Measurements from ENCODE around the gene C9orf50.
"Not testable (repeated sequence)": the region's sequence is repeated elsewhere in the genome, so short reads cannot be mapped to it uniquely, and the experiment has no call there.

Gene C9orf50

GRCh38 chr9:129596541-129597331 lies 24.2 kb downstream of the C9orf50 start:
- Mint-ChIP-seq H3K27me3 (peaks cover 1% of the 10 kb centered on the region), H3K4me1 (peaks cover 14% of the 10 kb centered on the region), H3K27ac (no peak overlapping the region), H3K4me3 (no peak overlapping the region), H3K9me3 (no peaks in the 10 kb centered on the region), H3K36me3 (no peaks in the 10 kb centered on the region)

GRCh38 chr9:129595903-129596540 lies 24.9 kb downstream of the C9orf50 start:
- Mint-ChIP-seq H3K4me1 (peaks cover 14% of the 10 kb centered on the region), H3K9me3 (no peaks in the 10 kb centered on the region), H3K27me3 (peaks cover 1% of the 10 kb centered on the region), H3K4me3 (no peak overlapping the region), H3K27ac (no peak overlapping the region), H3K36me3 (no peaks in the 10 kb centered on the region)

GRCh38 chr9:129595311-129595741 lies 25.6 kb downstream of the C9orf50 start:
- peaks cover 14% of the 10 kb centered on the region for H3K4me1 Mint-ChIP-seq
- peaks cover 1% of the 10 kb centered on the region for H3K27me3 Mint-ChIP-seq
- no peaks in the 10 kb centered on the region for H3K9me3 Mint-ChIP-seq
- H3K36me3 Mint-ChIP-seq = no peaks in the 10 kb centered on the region
- no peak overlapping the region for H3K27ac Mint-ChIP-seq
- H3K4me3 Mint-ChIP-seq = no peak overlapping the region

DNA sequence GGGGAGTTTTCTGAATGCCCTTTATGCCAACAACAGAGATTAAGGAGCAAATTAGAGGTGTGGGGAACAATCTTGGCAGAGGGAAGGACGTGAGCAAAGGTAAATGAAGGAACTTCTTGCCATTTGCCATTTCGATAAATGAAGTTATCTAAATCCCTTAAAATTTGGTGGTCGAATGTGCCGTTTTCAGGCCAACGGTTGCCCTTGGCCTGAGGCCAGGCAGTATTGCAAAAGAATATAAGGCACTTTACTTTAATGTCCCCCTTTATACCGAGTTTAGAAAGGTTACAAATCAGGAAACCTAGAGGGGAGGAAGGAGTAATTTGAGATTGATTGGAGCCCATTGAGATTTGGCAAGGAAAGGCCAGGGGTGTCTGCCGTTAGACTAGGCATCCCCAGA lies 26.3 kb downstream of the C9orf50 start:
- no peak overlapping the region for H3K27ac Mint-ChIP-seq
- H3K4me1 Mint-ChIP-seq = peaks cover 14% of the 10 kb centered on the region
- no peak overlapping the region for H3K4me3 Mint-ChIP-seq
- no peaks in the 10 kb centered on the region for H3K36me3 Mint-ChIP-seq
- peaks cover 1% of the 10 kb centered on the region for H3K27me3 Mint-ChIP-seq
- H3K9me3 Mint-ChIP-seq = no peaks in the 10 kb centered on the region

- not testable (repeated sequence) for H3K36me3 Mint-ChIP-seq, H3K27me3 Mint-ChIP-seq, H3K4me3 Mint-ChIP-seq, H3K4me1 Mint-ChIP-seq, H3K27ac Mint-ChIP-seq, H3K9me3 Mint-ChIP-seq
These were observed 28.1 kb downstream of the C9orf50 start for GRCh38 chr9:129592790-129593189.

- peaks cover 5% of the 10 kb centered on the region for H3K4me1 Mint-ChIP-seq
- no peak overlapping the region for H3K4me3 Mint-ChIP-seq
- no peaks in the 10 kb centered on the region for H3K9me3 Mint-ChIP-seq
- H3K27me3 Mint-ChIP-seq = no peaks in the 10 kb centered on the region
- H3K36me3 Mint-ChIP-seq = no peaks in the 10 kb centered on the region
- H3K27ac Mint-ChIP-seq = no peak overlapping the region
These were observed 29.0 kb downstream of the C9orf50 start for GRCh38 chr9:129591916-129592315.

DNA sequence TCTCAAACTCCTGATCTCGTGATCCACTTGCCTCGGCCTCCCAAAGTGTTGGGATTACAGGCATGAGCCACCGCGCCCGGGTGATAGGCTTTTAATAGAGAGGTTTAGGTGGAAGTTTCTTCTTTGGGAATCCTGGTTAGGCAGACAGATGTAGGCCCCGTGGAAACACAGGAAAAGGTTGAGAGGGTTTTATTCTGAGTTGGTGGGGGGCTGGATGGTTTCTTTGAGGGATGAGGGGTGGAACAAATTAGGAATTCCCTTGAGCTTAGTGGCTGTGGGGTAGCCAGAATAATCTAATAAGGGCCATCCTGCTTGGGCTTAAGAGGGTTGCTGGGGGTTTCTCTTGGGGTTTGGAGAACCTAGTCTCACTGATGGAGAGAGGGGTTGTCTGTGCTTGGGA lies 30.4 kb downstream of the C9orf50 start:
- H3K4me1 Mint-ChIP-seq = no peaks in the 10 kb centered on the region
- no peaks in the 10 kb centered on the region for H3K27me3 Mint-ChIP-seq
- H3K9me3 Mint-ChIP-seq = no peaks in the 10 kb centered on the region
- no peak overlapping the region for H3K4me3 Mint-ChIP-seq
- H3K27ac Mint-ChIP-seq = no peak overlapping the region
- no peaks in the 10 kb centered on the region for H3K36me3 Mint-ChIP-seq

DNA sequence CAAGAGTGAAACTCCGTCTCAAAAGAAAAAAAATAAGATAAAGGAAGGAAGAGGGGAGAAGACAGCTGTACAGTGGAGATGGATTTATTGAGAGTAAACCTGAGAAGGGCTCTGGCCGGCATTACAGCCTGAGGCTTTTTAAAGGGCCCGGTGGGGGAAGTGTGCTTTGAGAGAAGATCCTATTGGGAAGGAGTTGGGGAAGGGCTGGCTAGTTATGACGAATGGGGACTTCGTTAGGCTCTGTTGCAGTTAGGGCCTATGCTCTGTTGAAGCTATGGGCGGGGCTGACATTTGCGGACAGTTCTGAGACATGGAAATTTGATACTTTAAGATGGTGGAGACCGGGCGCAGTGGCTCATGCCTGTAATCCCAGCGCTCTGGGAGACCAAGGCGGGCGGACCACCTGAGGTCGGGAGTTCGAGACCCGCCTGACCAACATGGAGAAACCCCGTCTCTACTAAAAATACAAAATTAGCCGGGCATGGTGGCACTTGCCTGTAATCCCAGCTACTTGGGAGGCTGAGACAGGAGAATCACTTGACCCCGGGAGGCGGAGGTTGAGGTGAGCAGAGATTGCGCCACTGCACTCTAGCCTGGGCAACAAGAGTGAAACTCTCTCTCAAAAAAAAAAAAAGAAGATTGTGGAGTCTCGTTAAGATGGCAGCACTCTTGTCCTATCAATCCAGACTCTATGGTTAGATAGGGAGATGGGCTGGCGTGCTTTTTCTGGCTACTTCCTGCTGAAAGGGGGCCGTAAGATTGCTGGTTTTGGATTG lies 33.2 kb downstream of the C9orf50 start:
- Mint-ChIP-seq H3K27me3 (no peaks in the 10 kb centered on the region), H3K4me3 (no peak overlapping the region), H3K9me3 (no peaks in the 10 kb centered on the region), H3K27ac (peak overlapping the region; percentile 76), H3K36me3 (no peaks in the 10 kb centered on the region), H3K4me1 (peaks cover 7% of the 10 kb centered on the region)

GRCh38 chr9:129586685-129587084 lies 34.2 kb downstream of the C9orf50 start:
- Mint-ChIP-seq H3K4me3 (no peak overlapping the region), H3K27ac (no peak overlapping the region), H3K27me3 (no peaks in the 10 kb centered on the region), H3K4me1 (peaks cover 7% of the 10 kb centered on the region), H3K9me3 (no peaks in the 10 kb centered on the region), H3K36me3 (no peaks in the 10 kb centered on the region)

DNA sequence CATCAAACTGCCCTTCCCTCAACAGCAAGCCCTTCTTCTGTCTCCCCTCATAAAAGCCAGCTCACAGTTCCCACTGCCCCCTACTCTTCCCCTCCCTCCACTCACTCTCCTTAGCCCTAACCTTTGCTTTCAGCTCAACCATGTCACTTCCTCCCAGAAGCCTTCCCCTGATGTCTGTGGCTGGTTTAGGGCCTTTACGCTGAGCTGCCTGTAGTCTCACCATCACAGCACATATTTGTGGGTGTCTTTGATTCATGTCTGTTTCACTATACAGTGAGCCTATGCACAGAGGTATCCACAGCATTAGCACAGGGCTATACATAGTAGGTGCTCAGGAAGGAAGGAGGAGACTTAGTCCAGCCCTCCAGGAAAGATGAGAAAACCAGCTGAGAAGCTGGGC lies 34.7 kb downstream of the C9orf50 start:
- H3K9me3 Mint-ChIP-seq = no peaks in the 10 kb centered on the region
- peaks cover 7% of the 10 kb centered on the region for H3K4me1 Mint-ChIP-seq
- no peaks in the 10 kb centered on the region for H3K36me3 Mint-ChIP-seq
- no peak overlapping the region for H3K27ac Mint-ChIP-seq
- no peak overlapping the region for H3K4me3 Mint-ChIP-seq
- no peaks in the 10 kb centered on the region for H3K27me3 Mint-ChIP-seq

DNA sequence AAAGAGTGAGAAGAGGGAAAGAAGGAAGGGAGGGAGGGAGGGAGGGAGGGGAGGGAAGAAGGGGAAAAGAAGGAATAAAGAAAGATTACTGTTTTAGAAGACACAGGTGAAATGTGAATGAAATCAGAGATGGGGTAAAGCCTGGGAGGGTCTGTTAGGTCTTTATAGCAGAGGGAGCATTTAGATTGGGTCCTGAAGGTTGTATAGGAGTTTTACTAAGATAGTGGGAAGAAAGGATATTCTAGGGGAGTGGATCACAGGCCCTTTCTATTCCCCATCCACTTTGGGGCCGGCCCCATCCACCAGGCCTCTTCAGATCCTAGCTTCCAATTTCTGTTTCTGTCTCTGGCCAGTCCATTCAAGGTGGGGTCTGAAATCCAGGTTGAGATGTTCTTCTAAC lies 35.5 kb downstream of the C9orf50 start:
- peaks cover 12% of the 10 kb centered on the region for H3K4me1 Mint-ChIP-seq
- H3K27me3 Mint-ChIP-seq = no peaks in the 10 kb centered on the region
- no peaks in the 10 kb centered on the region for H3K36me3 Mint-ChIP-seq
- H3K9me3 Mint-ChIP-seq = no peaks in the 10 kb centered on the region
- H3K4me3 Mint-ChIP-seq = no peak overlapping the region
- no peak overlapping the region for H3K27ac Mint-ChIP-seq

- no peaks in the 10 kb centered on the region for H3K27me3 Mint-ChIP-seq
- peak overlapping the region; percentile 73 for H3K27ac Mint-ChIP-seq
- no peak overlapping the region for H3K4me3 Mint-ChIP-seq
- peaks cover 24% of the 10 kb centered on the region for H3K4me1 Mint-ChIP-seq
- no peaks in the 10 kb centered on the region for H3K36me3 Mint-ChIP-seq
- no peaks in the 10 kb centered on the region for H3K9me3 Mint-ChIP-seq
These were observed 36.8 kb downstream of the C9orf50 start for GRCh38 chr9:129584136-129584535.

DNA sequence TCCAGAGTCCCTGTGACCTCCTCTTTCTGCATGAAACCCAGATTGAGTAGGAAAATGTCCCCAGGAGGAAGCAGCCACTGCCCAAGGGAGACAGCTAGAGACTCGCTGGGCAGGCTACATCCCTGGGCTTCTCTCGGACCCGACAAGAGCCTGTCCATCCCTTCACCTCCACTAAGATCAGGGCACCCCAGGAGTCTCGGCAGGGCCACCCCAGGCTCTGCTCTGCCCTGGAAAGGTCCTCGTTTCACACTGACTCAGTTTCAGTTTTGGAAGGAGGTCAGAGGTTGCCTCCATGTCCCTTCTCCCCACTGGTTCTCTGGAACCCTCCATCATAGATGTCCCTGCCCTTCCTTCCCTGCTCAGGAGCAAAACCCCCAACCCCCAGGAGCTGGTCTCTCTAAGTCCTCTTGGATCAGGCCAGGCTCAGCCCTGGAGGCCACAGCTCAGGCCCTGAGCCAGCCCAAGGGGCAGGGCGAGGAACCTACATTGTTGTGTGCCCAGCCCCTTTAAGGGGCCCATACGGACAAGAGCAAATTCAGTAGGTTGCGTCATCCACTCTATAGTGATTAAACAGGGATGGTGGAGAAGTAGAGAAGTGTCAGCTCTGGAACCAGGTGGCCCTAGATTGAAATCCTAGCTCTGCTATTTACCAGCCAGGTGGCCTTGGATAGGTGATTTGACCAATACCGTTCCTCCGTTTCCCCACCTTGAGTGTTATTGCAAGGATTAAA lies 37.4 kb downstream of the C9orf50 start:
- no peaks in the 10 kb centered on the region for H3K9me3 Mint-ChIP-seq
- H3K36me3 Mint-ChIP-seq = no peaks in the 10 kb centered on the region
- no peak overlapping the region for H3K4me3 Mint-ChIP-seq
- peaks cover 25% of the 10 kb centered on the region for H3K4me1 Mint-ChIP-seq
- H3K27me3 Mint-ChIP-seq = no peaks in the 10 kb centered on the region
- peak overlapping the region; percentile 30 for H3K27ac Mint-ChIP-seq

DNA sequence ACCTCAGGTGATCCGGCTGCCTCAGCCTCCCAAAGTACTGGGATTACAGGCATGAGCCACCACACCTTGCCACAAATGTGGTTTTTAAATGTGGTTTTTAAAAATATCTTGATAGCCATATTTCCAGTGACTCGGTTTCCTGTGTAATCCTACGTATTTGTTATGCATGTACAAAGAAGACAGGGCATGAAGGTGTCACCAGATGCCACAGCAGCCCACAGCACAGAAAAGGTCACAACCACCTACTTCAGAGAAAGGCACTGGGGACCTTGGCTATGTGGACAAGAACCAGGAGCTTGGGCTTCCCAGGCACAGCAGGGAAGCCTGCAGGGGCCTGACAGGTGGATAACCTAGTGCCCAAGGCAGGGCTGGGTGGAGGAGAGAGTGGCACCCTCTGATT lies 38.0 kb downstream of the C9orf50 start:
- peaks cover 25% of the 10 kb centered on the region for H3K4me1 Mint-ChIP-seq
- H3K36me3 Mint-ChIP-seq = no peaks in the 10 kb centered on the region
- H3K27ac Mint-ChIP-seq = no peak overlapping the region
- H3K27me3 Mint-ChIP-seq = no peaks in the 10 kb centered on the region
- H3K9me3 Mint-ChIP-seq = no peaks in the 10 kb centered on the region
- H3K4me3 Mint-ChIP-seq = no peak overlapping the region

DNA sequence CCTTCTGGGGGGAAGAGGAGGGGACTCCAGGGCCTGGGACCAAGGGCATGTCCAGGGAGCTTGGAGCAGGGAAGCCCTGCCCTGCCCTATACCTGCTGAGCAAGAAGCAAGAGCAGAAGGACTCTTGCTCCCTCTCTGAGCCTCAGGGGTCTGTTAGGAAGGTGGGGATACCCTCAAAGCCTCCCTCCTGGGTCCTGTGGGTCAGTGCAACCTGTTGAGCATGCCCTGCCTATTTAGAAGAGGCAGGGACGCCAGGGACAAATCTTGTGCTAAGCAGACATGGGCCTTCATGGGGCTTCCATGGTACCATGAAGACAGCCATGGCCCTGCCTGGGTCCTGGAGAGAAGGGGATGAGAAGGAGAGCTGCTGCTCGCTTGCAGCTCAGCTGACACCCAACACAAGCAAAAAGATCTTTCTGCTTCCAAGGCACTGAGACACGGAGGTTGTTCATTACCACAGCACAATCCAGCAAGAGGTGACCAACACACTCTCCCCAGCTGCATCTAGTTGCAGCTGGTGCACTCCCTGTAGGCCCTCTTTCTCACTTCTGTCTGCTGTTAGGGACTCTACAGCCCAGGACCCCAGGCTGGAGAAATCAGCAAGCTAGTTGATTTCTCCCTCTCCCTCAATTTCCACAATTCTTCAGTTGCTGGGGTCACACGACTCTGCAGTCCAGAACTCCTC lies 39.3 kb downstream of the C9orf50 start:
- no peaks in the 10 kb centered on the region for H3K36me3 Mint-ChIP-seq
- H3K27ac Mint-ChIP-seq = no peak overlapping the region
- peaks cover 25% of the 10 kb centered on the region for H3K4me1 Mint-ChIP-seq
- H3K27me3 Mint-ChIP-seq = no peaks in the 10 kb centered on the region
- no peaks in the 10 kb centered on the region for H3K9me3 Mint-ChIP-seq
- no peak overlapping the region for H3K4me3 Mint-ChIP-seq
